Activated T-cell treated with anti-CD3 and anti-CD28 coated beads, Interleukin-2, amount 50 U/mL, for 72 hours (primary cell): ENCODE measurements around the gene NEK2. TPM values are rescaled to one million over a fixed set of nuclear protein-coding genes. Genes with fewer than 3 reads are reported as not detected.
"Not testable (repeated sequence)": the region's sequence is repeated elsewhere in the genome, so short reads cannot be mapped to it uniquely, and the experiment has no call there.

Experiments used
- ATAC-seq, 2 donors: fragments of 150-1000 bp; cut with Tn5 transposase; replicated peaks in 1 of 2; 2 replicates each; pipeline ENCODE4 v1.10.0; 2021; ENCODE audit warnings: moderate library complexity in 2 of 2, mild to moderate bottlenecking in 1 of 2
- DNase-seq, 2 donors: peaks; one replicate each; pipeline ENCODE4 v3.0.0; 2021 to 2022; ENCODE audit warnings: mixed read lengths in 1 of 2
- H3K27ac Mint-ChIP-seq: one replicate; pipeline ENCODE4 v1.8.0; 2022; ENCODE audit warnings: mild to moderate bottlenecking, moderate library complexity, mixed read lengths
- H3K27me3 Mint-ChIP-seq: one replicate; pipeline ENCODE4 v1.8.0; 2022; ENCODE audit warnings: low read depth, mixed read lengths
- H3K36me3 Mint-ChIP-seq, 2 donors: one replicate each; pipeline ENCODE4 v1.8.0; 2022; ENCODE audit warnings: mixed read lengths in 2 of 2, mild to moderate bottlenecking in 1 of 2; ENCODE audit not compliant: insufficient read depth in 2 of 2
- H3K4me1 Mint-ChIP-seq: one replicate; pipeline ENCODE4 v1.8.0; 2022; ENCODE audit warnings: low read depth, mixed read lengths
- H3K4me3 Mint-ChIP-seq, 2 donors: one replicate each; pipeline ENCODE4 v1.8.0; 2022; ENCODE audit warnings: mild to moderate bottlenecking in 2 of 2, mixed read lengths in 2 of 2, moderate library complexity in 2 of 2
- H3K9me3 Mint-ChIP-seq, 2 donors: one replicate each; pipeline ENCODE4 v1.8.0; 2022; ENCODE audit warnings: mixed read lengths in 2 of 2
- total RNA-seq, 2 donors: library from RNA; stranded (reverse); gene quantifications; one replicate each; pipeline ENCODE4 v1.2.3, GENCODE V29; 2022

Gene NEK2
- total RNA-seq, 2 donors from 2014 or later = 36.8 to 41.9 TPM

DNA sequence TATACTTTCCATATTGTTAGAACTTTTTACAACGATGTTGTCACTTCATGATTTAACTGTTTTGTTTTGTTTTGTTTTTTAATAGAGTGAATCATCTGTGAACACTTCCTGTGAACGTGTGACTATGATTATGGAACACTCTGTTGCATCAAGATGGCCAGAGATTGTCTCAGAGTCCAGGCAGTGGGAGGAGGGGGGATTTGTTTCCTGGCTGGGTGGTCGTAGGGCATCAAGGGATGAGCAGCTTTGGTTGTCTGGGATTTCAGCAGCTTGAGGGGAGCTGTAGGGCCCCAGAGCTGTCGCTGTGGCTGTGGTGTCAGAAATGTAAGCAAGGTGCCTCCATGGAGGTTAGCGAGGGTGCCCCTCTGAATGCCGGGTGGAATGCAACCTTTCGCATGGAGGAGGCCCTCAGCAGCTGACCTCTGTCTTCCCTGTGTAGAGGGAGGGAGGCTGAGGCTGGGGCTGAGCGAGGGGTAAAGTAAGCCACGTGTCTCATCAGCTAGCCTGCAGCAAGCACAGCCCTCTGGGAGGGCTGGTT lies 21.4 kb downstream of the NEK2 start:
- H3K9me3 Mint-ChIP-seq = no peaks in the 10 kb centered on the region
- no peak for DNase-seq
- H3K4me1 Mint-ChIP-seq = peaks cover 4% of the 10 kb centered on the region
- no peak overlapping the region for H3K27ac Mint-ChIP-seq
- H3K36me3 Mint-ChIP-seq = no peaks in the 10 kb centered on the region
- no peaks in the 10 kb centered on the region for H3K27me3 Mint-ChIP-seq
- no peak for ATAC-seq
- H3K4me3 Mint-ChIP-seq = no peak overlapping the region

DNA sequence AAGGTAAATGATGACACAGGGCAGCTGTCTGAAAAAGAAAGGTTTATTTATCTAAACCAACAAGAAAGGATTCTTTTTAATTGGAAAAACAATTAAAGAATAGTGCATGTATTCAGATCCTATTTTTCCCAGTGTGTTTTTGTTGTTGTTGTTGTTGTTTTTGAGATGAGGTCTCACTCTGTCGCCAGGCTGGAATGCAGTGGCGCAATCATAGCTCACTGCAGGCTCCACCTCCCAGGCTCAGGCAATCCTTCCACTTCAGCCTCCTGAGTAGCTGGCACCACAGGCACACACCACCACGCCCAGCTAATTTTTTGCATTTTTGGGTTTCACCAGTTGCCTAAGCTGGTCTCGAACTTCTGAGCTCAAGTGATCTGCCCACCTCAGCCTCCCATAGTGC lies 22.1 kb downstream of the NEK2 start:
- no peaks in the 10 kb centered on the region for H3K9me3 Mint-ChIP-seq
- ATAC-seq (no peak), DNase-seq (no peak)
- no peaks in the 10 kb centered on the region for H3K36me3 Mint-ChIP-seq
- no peak overlapping the region for H3K27ac Mint-ChIP-seq
- no peak overlapping the region for H3K4me3 Mint-ChIP-seq
- H3K4me1 Mint-ChIP-seq = peaks cover 4% of the 10 kb centered on the region
- H3K27me3 Mint-ChIP-seq = no peaks in the 10 kb centered on the region

DNA sequence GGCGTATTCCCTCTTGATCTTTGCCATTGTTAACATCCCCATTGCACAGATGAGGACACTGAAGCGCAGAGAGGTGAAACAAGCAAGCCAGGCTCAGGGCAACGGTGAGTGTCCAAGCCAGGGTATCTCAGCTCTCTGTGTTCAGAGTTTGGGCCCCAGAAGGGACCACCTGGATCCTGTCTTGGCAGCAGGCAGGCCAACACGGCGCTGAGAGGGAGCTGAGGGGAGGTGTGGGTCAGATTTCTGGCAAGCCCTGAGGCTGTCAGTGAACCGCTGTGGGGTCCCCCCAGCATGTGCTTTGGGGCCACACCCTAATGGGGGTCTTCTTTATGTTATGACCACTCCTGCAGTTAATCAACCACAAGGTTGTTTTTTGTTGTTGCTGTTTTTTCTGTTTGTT lies 23.1 kb downstream of the NEK2 start:
- Mint-ChIP-seq H3K27me3 (no peaks in the 10 kb centered on the region), H3K27ac (no peak overlapping the region), H3K4me3 (no peak overlapping the region), H3K36me3 (no peaks in the 10 kb centered on the region), H3K4me1 (peaks cover 4% of the 10 kb centered on the region), H3K9me3 (no peaks in the 10 kb centered on the region)
- DNase-seq (no peak), ATAC-seq (no peak)

DNA sequence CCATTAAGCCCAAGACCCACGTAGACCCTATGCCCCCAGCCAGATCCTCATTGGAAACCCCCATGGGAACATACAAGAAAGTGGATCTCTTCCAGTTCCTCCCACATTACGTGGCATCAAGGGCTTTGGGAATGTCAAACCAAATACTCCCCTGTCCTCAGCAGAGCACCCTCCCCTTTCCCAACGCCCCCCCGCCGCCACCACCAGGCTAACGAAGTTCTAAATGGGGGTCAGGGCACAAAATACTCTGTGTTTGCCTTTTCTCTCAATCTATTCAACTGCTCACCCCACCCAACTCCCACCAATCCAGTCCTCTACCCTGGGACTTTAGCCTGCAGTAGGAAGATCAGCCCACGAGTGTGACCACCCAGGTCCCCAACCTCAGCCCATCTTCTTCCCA lies 24.5 kb downstream of the NEK2 start:
- DNase-seq (no peak), ATAC-seq (no peak)
- H3K27me3 Mint-ChIP-seq = no peaks in the 10 kb centered on the region
- no peak overlapping the region for H3K4me3 Mint-ChIP-seq
- H3K9me3 Mint-ChIP-seq = no peaks in the 10 kb centered on the region
- H3K27ac Mint-ChIP-seq = no peak overlapping the region
- peaks cover 3% of the 10 kb centered on the region for H3K4me1 Mint-ChIP-seq
- H3K36me3 Mint-ChIP-seq = no peaks in the 10 kb centered on the region

DNA sequence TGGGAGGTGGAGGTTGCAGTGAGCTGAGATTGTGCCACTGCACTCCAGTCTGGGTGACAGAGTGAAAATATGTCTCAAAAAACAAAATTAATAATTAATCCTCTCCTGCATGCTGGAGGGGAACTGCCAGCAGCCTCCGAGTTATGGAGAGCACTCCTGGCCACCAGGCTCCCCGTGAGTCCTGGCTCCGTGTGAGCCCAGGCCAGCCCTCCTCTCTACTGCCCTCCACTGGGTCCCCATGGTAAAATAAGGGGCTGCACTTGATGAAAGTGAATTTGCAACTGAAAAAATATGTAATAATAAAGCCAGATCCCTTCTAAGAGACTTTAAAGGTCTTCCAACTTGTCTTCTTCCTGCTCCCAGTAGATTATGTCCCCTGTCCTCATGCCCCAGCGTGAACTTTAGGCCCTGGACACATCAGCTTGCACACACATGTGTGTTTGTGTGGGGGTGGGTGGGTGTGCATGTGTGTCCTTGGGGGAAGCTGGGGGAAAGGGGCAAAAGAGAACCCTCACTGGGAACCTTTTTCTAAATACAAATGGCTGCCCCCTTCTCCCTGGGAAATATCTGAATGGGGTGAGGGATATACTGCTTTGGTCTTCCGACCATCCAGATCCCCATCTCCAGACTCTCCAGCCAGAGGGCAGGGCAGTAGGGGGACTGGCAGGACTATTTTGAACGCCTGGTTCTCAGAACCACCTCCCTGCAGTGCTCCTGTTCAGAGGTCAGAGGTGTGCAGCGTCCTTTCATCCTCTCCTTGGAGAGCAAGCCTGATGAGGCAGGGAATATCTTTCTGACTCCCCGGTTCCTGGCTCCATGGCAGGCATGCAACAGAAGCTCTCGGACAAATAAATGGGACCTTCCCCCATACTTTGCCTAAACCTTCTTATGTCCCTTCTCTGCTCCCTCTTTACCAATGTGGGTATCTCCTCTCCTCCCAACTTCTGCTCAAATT lies 26.2 kb downstream of the NEK2 start:
- no peak overlapping the region for H3K27ac Mint-ChIP-seq
- no peaks in the 10 kb centered on the region for H3K9me3 Mint-ChIP-seq
- no peaks in the 10 kb centered on the region for H3K4me1 Mint-ChIP-seq
- ATAC-seq (peak in 1 of 2 donors; percentile 64), DNase-seq (peak; percentile 24 to 42)
- H3K27me3 Mint-ChIP-seq = no peaks in the 10 kb centered on the region
- no peak overlapping the region for H3K4me3 Mint-ChIP-seq
- no peaks in the 10 kb centered on the region for H3K36me3 Mint-ChIP-seq

DNA sequence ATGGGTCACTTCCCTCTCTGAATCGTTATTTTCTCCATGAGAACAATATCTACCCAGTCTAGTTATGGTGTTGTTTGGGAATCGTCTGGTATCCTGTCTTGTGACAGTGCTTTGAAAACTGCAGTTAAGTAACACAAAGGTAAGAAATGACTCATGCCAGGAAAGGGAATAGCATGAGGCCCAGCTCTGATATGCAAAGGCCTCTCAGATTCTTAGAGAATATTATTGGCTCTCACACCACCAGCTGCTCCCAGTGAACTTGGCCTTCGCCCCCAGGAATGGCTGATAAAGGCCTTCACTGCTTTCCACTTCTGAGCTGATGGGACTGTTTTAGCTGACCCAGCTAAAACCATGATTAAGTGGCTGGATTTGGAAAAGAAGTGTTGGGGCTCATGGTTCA lies 27.1 kb downstream of the NEK2 start:
- DNase-seq (no peak), ATAC-seq (no peak)
- Mint-ChIP-seq H3K36me3 (no peaks in the 10 kb centered on the region), H3K4me3 (no peak overlapping the region), H3K4me1 (peaks cover 8% of the 10 kb centered on the region), H3K27me3 (no peaks in the 10 kb centered on the region), H3K9me3 (no peaks in the 10 kb centered on the region), H3K27ac (no peak overlapping the region)

DNA sequence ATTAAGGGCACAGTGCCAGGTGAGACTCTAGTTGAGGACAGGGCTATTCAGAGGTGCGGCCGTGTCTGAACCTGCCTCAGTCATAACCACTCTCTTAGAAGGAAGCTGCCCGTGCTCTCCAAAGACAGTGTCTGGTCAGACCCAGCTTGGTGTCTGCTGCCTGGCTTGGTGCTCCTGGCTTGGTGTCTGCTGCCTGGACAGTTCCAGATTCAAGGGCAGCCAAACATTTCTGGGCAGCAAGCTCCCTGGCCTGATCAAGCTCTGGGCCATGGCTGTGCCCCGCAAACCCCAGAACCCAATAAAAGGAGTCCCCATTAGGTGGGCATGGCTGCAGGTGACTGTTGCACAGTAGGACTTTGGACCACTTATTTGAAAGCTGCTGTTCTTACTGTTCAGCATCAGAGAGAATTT lies 27.7 kb downstream of the NEK2 start:
- H3K9me3 Mint-ChIP-seq = no peaks in the 10 kb centered on the region
- no peaks in the 10 kb centered on the region for H3K27me3 Mint-ChIP-seq
- H3K4me3 Mint-ChIP-seq = no peak overlapping the region
- peaks cover 8% of the 10 kb centered on the region for H3K4me1 Mint-ChIP-seq
- H3K36me3 Mint-ChIP-seq = no peaks in the 10 kb centered on the region
- DNase-seq = no peak
- no peak overlapping the region for H3K27ac Mint-ChIP-seq
- ATAC-seq = no peak

DNA sequence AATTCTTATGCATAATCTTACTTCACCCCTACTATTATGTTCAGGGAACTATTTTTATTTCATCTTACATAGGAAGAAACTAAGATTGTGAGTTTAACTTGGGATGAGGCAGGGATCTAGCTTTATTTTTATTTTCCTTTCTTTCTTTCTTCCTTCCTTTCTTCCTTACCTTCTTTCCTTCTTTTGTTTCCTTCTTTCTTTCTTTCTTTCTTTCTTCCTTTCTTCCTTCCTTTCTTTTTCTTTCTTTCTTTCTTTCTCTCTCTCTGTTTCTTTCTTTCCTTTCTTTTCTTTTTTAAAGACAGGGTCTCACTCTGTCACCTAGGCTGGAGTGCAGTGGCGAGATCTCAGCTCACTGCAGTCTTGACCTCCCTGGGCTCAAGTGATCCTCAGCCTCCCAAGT lies 28.9 kb downstream of the NEK2 start:
- Mint-ChIP-seq H3K9me3 (no peaks in the 10 kb centered on the region), H3K27ac (no peak overlapping the region), H3K27me3 (no peaks in the 10 kb centered on the region), H3K4me3 (no peak overlapping the region), H3K36me3 (no peaks in the 10 kb centered on the region), H3K4me1 (peaks cover 8% of the 10 kb centered on the region)
- ATAC-seq (no peak), DNase-seq (no peak)

DNA sequence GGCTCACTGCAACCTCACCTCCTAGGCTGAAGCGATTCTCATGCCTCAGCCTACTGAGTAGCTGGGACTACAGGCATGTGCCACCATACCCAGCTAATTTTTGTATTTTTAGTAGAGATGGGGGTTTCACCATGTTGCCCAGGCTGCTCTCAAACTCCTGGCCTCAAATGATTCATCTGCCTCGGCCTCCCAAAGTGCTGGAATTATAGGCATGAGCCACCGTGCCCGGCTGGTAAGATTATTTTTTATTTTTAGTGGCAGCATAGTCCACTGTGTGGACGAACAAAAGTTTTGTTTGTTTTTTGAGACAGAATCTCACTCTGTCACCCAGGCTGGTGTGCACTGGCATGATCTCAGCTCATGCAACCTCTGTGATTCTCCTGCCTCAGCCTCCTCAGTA lies 29.8 kb downstream of the NEK2 start:
- DNase-seq, ATAC-seq, H3K4me1 Mint-ChIP-seq, H3K9me3 Mint-ChIP-seq, H3K36me3 Mint-ChIP-seq, H3K4me3 Mint-ChIP-seq, H3K27me3 Mint-ChIP-seq, H3K27ac Mint-ChIP-seq: not testable (repeated sequence)

DNA sequence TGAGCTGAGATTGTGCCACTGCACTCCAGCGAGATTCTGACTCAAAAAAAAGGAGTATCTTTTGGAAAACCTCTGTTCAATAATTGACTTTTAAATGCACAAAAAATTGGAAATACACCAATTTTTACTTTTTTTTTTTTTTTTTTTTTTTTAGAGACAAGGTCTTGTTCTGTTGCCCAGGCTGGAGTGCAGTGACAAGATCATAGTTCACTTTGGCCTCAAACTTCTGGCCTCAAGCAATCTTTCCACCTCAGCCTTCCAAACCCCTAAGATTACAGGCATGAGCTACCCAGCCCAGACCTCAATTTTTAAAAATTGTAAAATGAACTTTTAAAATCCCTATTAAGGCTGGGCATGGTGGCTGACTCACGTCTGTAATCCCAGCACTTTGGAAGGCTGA lies 30.8 kb downstream of the NEK2 start:
- ATAC-seq = no peak
- DNase-seq = no peak
- Mint-ChIP-seq H3K27me3 (no peaks in the 10 kb centered on the region), H3K27ac (no peak overlapping the region), H3K4me3 (no peak overlapping the region), H3K9me3 (no peaks in the 10 kb centered on the region), H3K4me1 (peaks cover 8% of the 10 kb centered on the region), H3K36me3 (no peaks in the 10 kb centered on the region)

DNA sequence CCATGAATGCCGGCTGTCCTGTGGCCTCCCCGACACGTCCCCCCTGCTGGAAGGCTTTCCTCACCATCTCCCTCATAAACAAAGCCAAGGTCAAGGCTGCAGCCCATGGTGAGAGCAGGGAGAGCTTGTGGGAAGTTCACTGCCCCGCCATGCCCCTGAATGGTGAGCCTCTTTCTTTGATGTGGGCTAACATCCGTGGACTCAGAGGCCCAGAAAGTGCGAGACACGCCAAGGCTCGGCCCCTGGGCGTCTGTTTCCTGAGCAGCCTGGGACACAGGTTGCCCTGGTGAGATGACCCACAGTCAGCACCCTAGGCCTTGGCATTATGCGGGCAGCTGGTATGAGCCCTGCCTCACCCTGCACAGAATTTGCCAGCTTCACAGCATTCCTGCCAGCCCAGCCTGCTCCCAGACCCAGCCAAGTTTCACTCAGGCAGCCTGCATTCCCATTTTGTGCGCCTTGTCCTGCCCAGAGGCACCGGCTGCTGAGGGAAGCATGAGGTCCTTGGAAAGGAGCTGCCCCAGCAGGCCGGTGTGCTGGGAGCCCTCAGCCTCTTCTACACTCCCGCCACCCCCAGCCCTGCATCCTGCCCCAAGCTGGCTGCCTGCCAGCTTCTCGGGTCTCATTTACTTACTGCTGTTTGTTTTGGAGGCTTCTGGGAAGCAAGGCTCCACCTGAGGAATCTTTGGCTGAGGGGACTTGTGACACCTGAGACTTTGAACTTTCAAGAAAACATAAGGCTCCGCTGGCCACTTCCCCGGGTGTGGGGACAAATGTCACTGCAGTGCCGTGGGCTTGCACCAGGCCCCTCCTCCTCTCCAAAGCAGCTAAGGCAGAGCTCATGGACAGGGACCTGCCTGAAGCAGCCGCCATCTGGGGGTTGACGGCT lies 31.9 kb downstream of the NEK2 start:
- H3K4me3 Mint-ChIP-seq = peak overlapping the region; percentile 25 to 45
- peaks cover 8% of the 10 kb centered on the region for H3K4me1 Mint-ChIP-seq
- DNase-seq = no peak

DNA sequence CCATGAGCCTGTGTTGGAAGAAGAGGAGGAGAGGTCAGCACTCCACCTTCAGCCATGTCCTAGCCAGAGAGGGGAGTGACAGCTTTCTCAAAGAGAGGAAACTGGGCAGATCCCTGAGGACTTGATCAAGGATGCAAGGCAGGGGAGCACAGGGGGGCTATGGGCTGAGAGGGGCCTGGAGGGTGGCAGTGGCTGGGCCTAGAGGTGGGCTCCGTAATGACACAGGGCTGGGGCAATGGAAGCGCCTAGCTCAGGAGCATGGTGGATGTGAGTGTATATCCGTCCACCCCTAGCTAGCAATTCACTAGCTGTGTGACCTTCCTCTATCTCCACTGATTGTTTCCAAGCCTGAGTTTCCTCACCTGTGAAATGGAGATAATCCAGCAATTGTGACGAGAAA lies 32.6 kb downstream of the NEK2 start:
- DNase-seq (no peak), ATAC-seq (no peak)
- Mint-ChIP-seq H3K36me3 (no peaks in the 10 kb centered on the region), H3K4me3 (no peak overlapping the region), H3K27ac (no peak overlapping the region), H3K27me3 (no peaks in the 10 kb centered on the region), H3K9me3 (no peaks in the 10 kb centered on the region), H3K4me1 (peaks cover 8% of the 10 kb centered on the region)

More for the DNA sequence above, 31.9 kb downstream of the NEK2 start:
- Mint-ChIP-seq H3K27ac (no peak overlapping the region), H3K36me3 (no peaks in the 10 kb centered on the region), H3K27me3 (no peaks in the 10 kb centered on the region), H3K9me3 (no peaks in the 10 kb centered on the region)
- ATAC-seq = peak; percentile 35 to 41

DNA sequence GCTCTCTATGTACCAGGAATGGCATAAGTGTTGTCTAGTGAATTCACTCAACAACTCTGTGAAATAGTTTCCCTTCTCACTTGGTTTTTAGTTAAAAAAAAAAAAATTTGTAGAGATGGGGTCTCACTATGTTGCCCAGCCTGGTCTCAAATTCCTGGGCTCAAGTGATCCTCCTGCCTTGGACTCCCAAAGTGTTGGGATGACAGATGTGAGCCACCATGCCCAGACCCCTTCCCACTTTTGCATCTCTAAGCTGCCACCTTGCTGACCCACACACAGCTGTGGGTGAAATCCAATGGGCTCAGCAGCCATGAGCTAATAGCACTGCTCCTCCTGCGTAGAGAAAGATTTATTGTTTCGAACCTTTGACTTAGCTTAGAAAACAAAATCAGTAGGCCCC lies 33.5 kb downstream of the NEK2 start:
- no peaks in the 10 kb centered on the region for H3K36me3 Mint-ChIP-seq
- H3K4me1 Mint-ChIP-seq = peaks cover 8% of the 10 kb centered on the region
- no peaks in the 10 kb centered on the region for H3K27me3 Mint-ChIP-seq

More for the DNA sequence above, 33.5 kb downstream of the NEK2 start:
- ATAC-seq = no peak
- H3K27ac Mint-ChIP-seq = no peak overlapping the region
- H3K9me3 Mint-ChIP-seq = no peaks in the 10 kb centered on the region
- no peak for DNase-seq
- no peak overlapping the region for H3K4me3 Mint-ChIP-seq
